HepG2 (cell line): ENCODE results near the gene INTS1. TPM values are rescaled to one million over a fixed set of nuclear protein-coding genes. Genes with fewer than 3 reads are reported as not detected.

ENCODE experiments used
- ATAC-seq: fragments of 200-7000 bp; cut with Tn5 transposase; 3 replicates; pipeline ENCODE4 v1.9.1; 2020; ENCODE audit warnings: mild to moderate bottlenecking, moderate library complexity
- BruUV-seq: library from RNA; stranded (reverse); fragments of 400-500 nt; replicated peaks from 2 replicates; lab custom pipeline; 2021; lab: Mats Ljungman, UMichigan
- CTCF ChIA-PET: fragments of 300-600 bp; formaldehyde crosslinking; extraction: SDS; loops from one replicate; lab custom pipeline; 2021; ENCODE audit warnings: low total read pairs, inconsistent platforms, low intra/inter-chr PET ratio; lab: Yijun Ruan, JAX
- POLR2A ChIA-PET: fragments of 350-600 bp; sonication (Branson Sonifier 250); formaldehyde crosslinking; loops from one replicate; lab custom pipeline; 2020; ENCODE audit warnings: antibody characterized with exemption, inconsistent platforms; lab: Yijun Ruan, JAX
- DNase-seq: peaks from one replicate; pipeline ENCODE4 v3.0.0-alpha.2; 2015; ENCODE audit warnings: low spot score
- FAIRE-seq: peaks from 3 replicates; lab custom pipeline; 2011; peaks lifted over from hg19 to GRCh38; lab: Jason Lieb, UNC
- H2AFZ ChIP-seq: one replicate; pipeline ENCODE4 v1.6.1; 2011; ENCODE audit warnings: low read length, inconsistent platforms
- H3K27ac ChIP-seq: fragments of 300-600 bp; 3 replicates; pipeline ENCODE4 v1.8.0; 2011; ENCODE audit warnings: mixed run types, mild to moderate bottlenecking, mixed read lengths, low read length, inconsistent platforms; ENCODE audit not compliant: insufficient read depth; ENCODE audit errors: extremely low read length
- H3K27me3 ChIP-seq, 2 experiments: fragments of 200-600 bp in 1 of 2; 2 replicates in 1 of 2; 3 replicates in 1 of 2; pipeline versions ENCODE4 v1.6.0 to v1.8.0; 2011; ENCODE audit warnings: low read length in 2 of 2, mild to moderate bottlenecking in 2 of 2, moderate library complexity in 2 of 2, inconsistent platforms in 1 of 2; ENCODE audit not compliant: insufficient read depth in 2 of 2, control insufficient read depth in 1 of 2
- H3K36me3 ChIP-seq, 2 experiments: fragments of 200-600 bp in 1 of 2; replicated peaks in 1 of 2; 2 replicates in 1 of 2; 3 replicates in 1 of 2; pipeline versions ENCODE4 v1.5.1 to v1.8.0; 2011; ENCODE audit warnings: low read length in 2 of 2, inconsistent platforms in 1 of 2; ENCODE audit not compliant: insufficient read depth in 2 of 2, control insufficient read depth in 1 of 2
- H3K4me1 ChIP-seq: 2 replicates; pipeline ENCODE4 v1.5.1; 2012; ENCODE audit warnings: low read length, inconsistent platforms; ENCODE audit not compliant: insufficient read depth
- H3K4me2 ChIP-seq: 2 replicates; pipeline ENCODE4 v1.6.0; 2011; ENCODE audit warnings: low read depth, low read length, inconsistent platforms
- H3K4me3 ChIP-seq, 3 experiments: fragments of 200-600 bp in 1 of 3; sonication (generic), shearing (Covaris generic) in 1 of 3; replicated peaks in 1 of 3; 2 replicates each; pipeline ENCODE4 v1.5.1; 2011 to 2016; ENCODE audit warnings: low read length in 3 of 3, inconsistent platforms in 2 of 3, low read depth in 2 of 3, mild to moderate bottlenecking in 2 of 3, control low read depth in 1 of 3, mixed read lengths in 1 of 3; ENCODE audit not compliant: insufficient read depth in 1 of 3
- H3K79me2 ChIP-seq: one replicate; pipeline ENCODE4 v1.6.1; 2011; ENCODE audit warnings: low read length, inconsistent platforms; ENCODE audit not compliant: insufficient read depth
- H3K9ac ChIP-seq: 2 replicates; pipeline ENCODE4 v1.6.0; 2011; ENCODE audit warnings: mild to moderate bottlenecking, low read depth, low read length, inconsistent platforms; ENCODE audit not compliant: insufficient read depth
- H3K9me3 ChIP-seq: 2 replicates; pipeline ENCODE4 v1.5.1; 2012; ENCODE audit warnings: mild to moderate bottlenecking, low read length
- H4K20me1 ChIP-seq: 2 replicates; pipeline ENCODE4 v1.6.0; 2011; ENCODE audit warnings: inconsistent platforms, mild to moderate bottlenecking, low read length, moderate library complexity; ENCODE audit not compliant: insufficient read depth
- AGO2 ChIP-seq: fragments of 200-400 bp; formaldehyde crosslinking; optimal IDR thresholded peaks from 2 replicates; pipeline ENCODE3; 2017; ENCODE audit warnings: mild to moderate bottlenecking, low read depth, low read length, moderate library complexity
- ARHGAP35 ChIP-seq: sonication (generic); formaldehyde crosslinking; IDR thresholded peaks from 2 replicates; pipeline ENCODE4 v1.9.0; 2022; ENCODE audit warnings: mild to moderate bottlenecking, inconsistent platforms, moderate library complexity, missing genetic modification reagents, borderline replicate concordance
- KLF11 ChIP-seq: IDR thresholded peaks from 2 replicates; pipeline ENCODE4 v1.6.1; 2016; ENCODE audit warnings: missing compliant biosample characterization
- KMT2A ChIP-seq: sonication (generic); formaldehyde crosslinking; IDR thresholded peaks from 2 replicates; pipeline ENCODE4 v1.4.0; 2020; ENCODE audit warnings: missing genetic modification reagents
- MBNL3 ChIP-seq: fragments of 250-450 bp; sonication (Bioruptor Pico); conservative IDR thresholded peaks from 2 replicates; pipeline ENCODE4 v1.8.0; 2022; ENCODE audit warnings: mild to moderate bottlenecking, inconsistent platforms
- NFIB ChIP-seq: sonication (generic); formaldehyde crosslinking; IDR thresholded peaks from 2 replicates; pipeline ENCODE4 v1.9.0; 2021; ENCODE audit warnings: missing genetic modification reagents, mild to moderate bottlenecking, borderline replicate concordance
- PHF20 ChIP-seq: sonication (generic); formaldehyde crosslinking; IDR thresholded peaks from 2 replicates; pipeline ENCODE4 v1.5.0; 2020; ENCODE audit warnings: mild to moderate bottlenecking, missing genetic modification reagents
- ZBTB7B ChIP-seq: sonication (generic); formaldehyde crosslinking; IDR thresholded peaks from 2 replicates; pipeline ENCODE4 v1.4.0; 2020; ENCODE audit warnings: missing genetic modification reagents
- ZMYM3 ChIP-seq: sonication (generic); formaldehyde crosslinking; IDR thresholded peaks from 2 replicates; pipeline ENCODE4 v1.5.1; 2020; ENCODE audit warnings: mild to moderate bottlenecking, missing genetic modification reagents
- ZNF124 ChIP-seq: sonication (generic); formaldehyde crosslinking; IDR thresholded peaks from 2 replicates; pipeline ENCODE4 v1.4.0; 2020; ENCODE audit warnings: missing genetic modification reagents
- ZNF225 ChIP-seq: sonication (generic); formaldehyde crosslinking; IDR thresholded peaks from 2 replicates; pipeline ENCODE4 v1.4.0; 2020; ENCODE audit warnings: mild to moderate bottlenecking, missing genetic modification reagents
- ZNF263 ChIP-seq: sonication (generic); formaldehyde crosslinking; IDR thresholded peaks from 2 replicates; pipeline ENCODE4 v1.4.0; 2020; ENCODE audit warnings: missing genetic modification reagents
- ZNF335 ChIP-seq: sonication (generic); formaldehyde crosslinking; IDR thresholded peaks from 2 replicates; pipeline ENCODE4 v1.4.0; 2020; ENCODE audit warnings: missing genetic modification reagents
- ZNF563 ChIP-seq: sonication (generic); formaldehyde crosslinking; IDR thresholded peaks from 2 replicates; pipeline ENCODE4 v1.8.0; 2022; ENCODE audit warnings: mild to moderate bottlenecking, moderate library complexity, missing genetic modification reagents
- ZNF572 ChIP-seq: sonication (generic); formaldehyde crosslinking; IDR thresholded peaks from 2 replicates; pipeline ENCODE4 v1.5.1; 2020; ENCODE audit warnings: mild to moderate bottlenecking, missing genetic modification reagents
- WGBS: methylation state at CpG from one replicate; pipeline ENCODE4 v1.1.6; 2017; ENCODE audit warnings: low lambda C conversion rate; 5-methylcytosine and 5-hydroxymethylcytosine counted together
- in situ Hi-C: cut with HindIII; loops from 2 replicates; pipeline ENCODE4 v1.10.0; 2017; ENCODE audit warnings: low pct_unique_long_range_greater_than_20kb; ENCODE audit not compliant: extremely low pct_ligation_motif_present
- intact Hi-C: fragments of 100-400 bp; cut with micrococcal nuclease; formaldehyde crosslinking; loops from one replicate; pipeline ENCODE4 v1.10.0; 2022; ENCODE audit not compliant: unreplicated experiment
- polyA plus RNA-seq, 8 experiments: library from polyadenylated mRNA; depleted of rRNA in 3 of 8; stranded (reverse) in 7 of 8; unstranded in 1 of 8; fragments of >200 nt; fragmentation: Illumina TruSeq in 4 of 8; extraction: Trizol in 4 of 8; gene quantifications; 2 replicates each; pipeline versions ENCODE4 v1.2.1 to v1.2.3, GENCODE V29; 2011 to 2016; ENCODE audit warnings: low read depth in 4 of 8, missing spikeins in 1 of 8, mixed read lengths in 1 of 8; ENCODE audit not compliant: insufficient read depth in 1 of 8
- total RNA-seq, 5 experiments: library from RNA; depleted of rRNA; stranded (reverse); fragments of >200 nt; fragmentation: Illumina TruSeq; extraction: Trizol; gene quantifications; 2 replicates each; pipeline ENCODE4 v1.2.3, GENCODE V29; 2016; ENCODE audit warnings: low read depth in 1 of 5
- TF ChIP-seq, protein P1 (sequence below): sonication (generic); formaldehyde crosslinking; IDR thresholded peaks from 2 replicates; pipeline ENCODE4 v1.5.0; 2020; ENCODE audit warnings: mild to moderate bottlenecking, missing genetic modification reagents, moderate library complexity

Gene INTS1
- total and polyA plus RNA-seq, 2 of the 13 experiments (the other 11 are each of a cell fraction or from before 2014, with no cell fraction given): 13.7 to 29.0 TPM

GRCh38 chr7:1433128-1433920 lies 70.9 kb downstream of the INTS1 start:
- Histone ChIP-seq H3K9ac (no peak overlapping the region), H3K27ac (no peak overlapping the region), H3K4me3 (no peak overlapping the region)
- TF ChIP-seq MBNL3 (no peak), AGO2 (peak; percentile 42)
- TF ChIP-seq, all 625 proteins: peak for 1
- Histone ChIP-seq H3K79me2 (no peaks in the 10 kb centered on the region), H3K27me3 (peaks cover 3 to 10% of the 10 kb centered on the region in 2 experiments; a peak in 1 of 5 replicates), H3K9me3 (no peaks in the 10 kb centered on the region), H3K4me2 (no peak overlapping the region), H3K36me3 (no peaks in the 10 kb centered on the region), H4K20me1 (no peaks in the 10 kb centered on the region), H2AFZ (no peak overlapping the region), H3K4me1 (peaks cover 39% of the 10 kb centered on the region)
- WGBS: 63% methylated on average over 7 of the region's 25 CpGs
- FAIRE-seq (no peak), ATAC-seq (no peak), DNase-seq (no peak)
- CTCF ChIA-PET: interaction anchor here (1.4 kb wide), 1 partner anchor 207 kb away, joined by 13 read pairs; no protein-coding TSS in a partner anchor
- POLR2A ChIA-PET: no interaction called here
- in situ Hi-C loops (loop anchor here (5.0 kb wide), 1 partner anchor 34 kb away; no protein-coding TSS in a partner anchor), intact Hi-C loops (no loop called here)
- no TSS peak for BruUV-seq

DNA sequence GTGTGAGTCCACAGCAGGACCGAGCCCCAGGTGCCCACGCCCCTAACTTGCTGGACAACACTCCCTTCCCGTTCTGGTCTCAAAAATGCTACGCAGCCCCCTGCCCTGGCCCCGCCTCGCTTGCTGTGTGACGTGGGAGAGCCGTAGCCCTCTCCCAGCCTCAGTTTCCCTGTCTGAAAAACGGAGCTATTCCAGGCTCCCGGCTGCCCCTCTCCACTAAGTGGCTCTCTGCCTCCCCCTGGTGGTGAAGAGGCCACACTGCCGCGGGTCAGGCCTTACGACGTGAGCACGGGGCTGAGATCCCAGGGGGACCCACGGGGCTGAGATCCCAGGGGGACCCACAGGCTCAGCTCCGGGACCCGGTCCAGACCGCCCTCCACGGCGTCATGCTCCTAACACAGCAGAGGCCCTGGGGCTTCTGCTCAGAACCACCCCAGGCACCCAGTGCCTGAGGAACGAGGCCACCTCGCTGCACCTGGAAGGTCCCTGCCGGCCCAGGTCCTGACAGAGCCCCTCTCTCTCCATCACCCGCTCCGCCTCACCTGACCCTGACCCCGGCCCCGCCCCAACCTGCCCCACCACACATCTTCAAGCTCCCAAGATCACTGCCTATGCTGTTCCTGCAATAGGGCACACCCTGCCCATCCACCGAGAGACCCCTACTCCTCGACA lies 71.6 kb downstream of the INTS1 start:
- 20% methylated on average over 9 of the region's 30 CpGs for WGBS
- ATAC-seq: peak; percentile 67
- H3K9ac ChIP-seq: no peak overlapping the region
- no peaks in the 10 kb centered on the region for H3K9me3 ChIP-seq
- H2AFZ ChIP-seq: no peak overlapping the region
- peaks cover 3 to 10% of the 10 kb centered on the region in 2 experiments; a peak in 1 of 5 replicates for H3K27me3 ChIP-seq
- peak overlapping the region in 1 of 3 experiments; percentile 23; a peak in 1 of 6 replicates for H3K4me3 ChIP-seq
- H3K4me1 ChIP-seq: peaks cover 47% of the 10 kb centered on the region
- no TSS peak for BruUV-seq
- peak; percentile 35 for DNase-seq
- H4K20me1 ChIP-seq: no peaks in the 10 kb centered on the region
- FAIRE-seq: no peak
- no peak overlapping the region for H3K27ac ChIP-seq
- ChIA-PET CTCF (interaction anchor here (1.4 kb wide), 1 partner anchor 207 kb away, joined by 13 read pairs; no protein-coding TSS in a partner anchor), POLR2A (no interaction called here)
- in situ Hi-C loops: loop anchor here (5.0 kb wide), 1 partner anchor 35 kb away; no protein-coding TSS in a partner anchor
- no peaks in the 10 kb centered on the region for H3K79me2 ChIP-seq
- no peak overlapping the region; the same call in 1 of the 2 replicates for H3K4me2 ChIP-seq
- intact Hi-C loops: no loop called here
- H3K36me3 ChIP-seq: no peaks in the 10 kb centered on the region
- TF ChIP-seq ZNF225 (CRISPR knock-in tag): no peak
- TF ChIP-seq ZNF335 (CRISPR knock-in tag): no peak
- no peak for TF ChIP-seq KLF11 (CRISPR knock-in tag)
- 0 out of 2 replicates have a peak, but pooled peaks have one; percentile 28 for TF ChIP-seq ZNF124 (CRISPR knock-in tag)
- TF ChIP-seq ZNF572 (CRISPR knock-in tag): no peak
- TF ChIP-seq ZNF263 (CRISPR knock-in tag): 0 out of 2 replicates have a peak, but pooled peaks have one; percentile 36
- no peak for TF ChIP-seq NFIB (CRISPR knock-in tag)
- peak; percentile 64 for TF ChIP-seq ZMYM3 (CRISPR knock-in tag)
- no peak; the same call in 1 of the 2 replicates for TF ChIP-seq ZBTB7B
- TF ChIP-seq KMT2A (CRISPR knock-in tag): no peak
- TF ChIP-seq ZNF563: no peak
- TF ChIP-seq, protein P1, sequence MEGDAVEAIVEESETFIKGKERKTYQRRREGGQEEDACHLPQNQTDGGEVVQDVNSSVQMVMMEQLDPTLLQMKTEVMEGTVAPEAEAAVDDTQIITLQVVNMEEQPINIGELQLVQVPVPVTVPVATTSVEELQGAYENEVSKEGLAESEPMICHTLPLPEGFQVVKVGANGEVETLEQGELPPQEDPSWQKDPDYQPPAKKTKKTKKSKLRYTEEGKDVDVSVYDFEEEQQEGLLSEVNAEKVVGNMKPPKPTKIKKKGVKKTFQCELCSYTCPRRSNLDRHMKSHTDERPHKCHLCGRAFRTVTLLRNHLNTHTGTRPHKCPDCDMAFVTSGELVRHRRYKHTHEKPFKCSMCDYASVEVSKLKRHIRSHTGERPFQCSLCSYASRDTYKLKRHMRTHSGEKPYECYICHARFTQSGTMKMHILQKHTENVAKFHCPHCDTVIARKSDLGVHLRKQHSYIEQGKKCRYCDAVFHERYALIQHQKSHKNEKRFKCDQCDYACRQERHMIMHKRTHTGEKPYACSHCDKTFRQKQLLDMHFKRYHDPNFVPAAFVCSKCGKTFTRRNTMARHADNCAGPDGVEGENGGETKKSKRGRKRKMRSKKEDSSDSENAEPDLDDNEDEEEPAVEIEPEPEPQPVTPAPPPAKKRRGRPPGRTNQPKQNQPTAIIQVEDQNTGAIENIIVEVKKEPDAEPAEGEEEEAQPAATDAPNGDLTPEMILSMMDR (CRISPR knock-in tag): peak; percentile 92
- TF ChIP-seq ARHGAP35 (CRISPR knock-in tag): no peak
- TF ChIP-seq PHF20 (CRISPR knock-in tag): no peak
- TF ChIP-seq MBNL3: no peak
